GM23338 (cell line): Measurements from ENCODE around the gene NOC2L.

ENCODE experiments used
- CREB1 ChIP-seq: fragments of 250-450 bp; sonication (Bioruptor Pico); IDR thresholded peaks from 2 replicates; pipeline ENCODE4 v1.5.0; 2020; ENCODE audit warnings: low read depth, mild to moderate bottlenecking, moderate library complexity
- EZH2 ChIP-seq: fragments of 200-600 bp; sonication (generic); IDR thresholded peaks from one replicate; pipeline ENCODE4 v1.8.0; 2017; ENCODE audit warnings: antibody characterized with exemption, mild to moderate bottlenecking, low read depth; ENCODE audit not compliant: unreplicated experiment
- EZH2phosphoT487 ChIP-seq: fragments of 200-600 bp; sonication (generic); IDR thresholded peaks from one replicate; pipeline ENCODE4 v1.8.1; 2018; ENCODE audit warnings: antibody characterized with exemption; ENCODE audit not compliant: unreplicated experiment
- JUNB ChIP-seq: IDR thresholded peaks from one replicate; pipeline ENCODE4 v1.6.1; 2016; ENCODE audit warnings: antibody characterized with exemption; ENCODE audit not compliant: unreplicated experiment
- NANOG ChIP-seq: IDR thresholded peaks from 2 replicates; pipeline ENCODE4 v1.6.1; 2016; ENCODE audit warnings: antibody characterized with exemption, borderline replicate concordance
- POLR2AphosphoS5 ChIP-seq: IDR thresholded peaks from 2 replicates; pipeline ENCODE4 v1.6.1; 2016; ENCODE audit warnings: antibody characterized with exemption, low read depth
- STAT1 ChIP-seq: IDR thresholded peaks from one replicate; pipeline ENCODE4 v1.6.1; 2016; ENCODE audit warnings: antibody characterized with exemption; ENCODE audit not compliant: unreplicated experiment
- ZNF114 ChIP-seq: fragments of 250-450 bp; sonication (Bioruptor Pico); IDR thresholded peaks from 2 replicates; pipeline ENCODE4 v1.5.0; 2020; ENCODE audit warnings: mild to moderate bottlenecking, moderate library complexity
- ZNF331 ChIP-seq: fragments of 250-450 bp; sonication (Bioruptor Pico); IDR thresholded peaks from 2 replicates; pipeline ENCODE4 v1.5.0; 2020; ENCODE audit warnings: low read depth, mild to moderate bottlenecking, moderate library complexity
- TF ChIP-seq, protein P1 (sequence below), 2 experiments: fragments of 200-600 bp in 1 of 2; sonication (generic) in 1 of 2; conservative IDR thresholded peaks; 2 replicates each; pipeline versions ENCODE4 v1.5.1 to v1.6.1; 2016 to 2017; ENCODE audit warnings: antibody characterized with exemption in 2 of 2, low read depth in 2 of 2, mild to moderate bottlenecking in 2 of 2, moderate library complexity in 1 of 2
- TF ChIP-seq, protein P2 (sequence below): IDR thresholded peaks from 2 replicates; pipeline ENCODE4 v1.6.1; 2016; ENCODE audit warnings: antibody characterized with exemption
- TF ChIP-seq, protein P3 (sequence below): IDR thresholded peaks from one replicate; pipeline ENCODE4 v1.6.1; 2018; ENCODE audit warnings: antibody characterized with exemption; ENCODE audit not compliant: unreplicated experiment

DNA sequence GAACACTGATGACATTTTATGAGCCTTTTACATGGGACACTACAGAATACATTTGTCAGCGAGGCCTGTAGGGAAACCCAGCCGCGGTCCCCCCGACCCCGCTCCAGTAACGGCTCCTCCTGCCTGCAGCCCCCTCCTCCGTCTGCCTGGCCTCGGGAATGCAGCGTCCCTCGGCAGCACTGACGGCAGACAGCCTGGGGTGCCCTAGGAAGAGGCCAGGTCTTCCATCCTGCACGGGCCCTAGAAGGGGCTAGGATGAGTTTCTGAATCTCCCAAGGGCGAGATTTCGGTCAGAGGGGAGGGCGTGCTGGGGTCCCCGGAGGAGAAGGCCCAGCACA lies 26.9 kb downstream of the NOC2L start:
- TF ChIP-seq STAT1 (no peak), NANOG (no peak), EZH2 (no peak), POLR2AphosphoS5 (no peak), ZNF331 (CRISPR knock-in tag) (no peak), EZH2phosphoT487 (no peak), JUNB (no peak), CREB1 (CRISPR knock-in tag) (no peak), ZNF114 (CRISPR knock-in tag) (no peak)
- TF ChIP-seq, protein P1, sequence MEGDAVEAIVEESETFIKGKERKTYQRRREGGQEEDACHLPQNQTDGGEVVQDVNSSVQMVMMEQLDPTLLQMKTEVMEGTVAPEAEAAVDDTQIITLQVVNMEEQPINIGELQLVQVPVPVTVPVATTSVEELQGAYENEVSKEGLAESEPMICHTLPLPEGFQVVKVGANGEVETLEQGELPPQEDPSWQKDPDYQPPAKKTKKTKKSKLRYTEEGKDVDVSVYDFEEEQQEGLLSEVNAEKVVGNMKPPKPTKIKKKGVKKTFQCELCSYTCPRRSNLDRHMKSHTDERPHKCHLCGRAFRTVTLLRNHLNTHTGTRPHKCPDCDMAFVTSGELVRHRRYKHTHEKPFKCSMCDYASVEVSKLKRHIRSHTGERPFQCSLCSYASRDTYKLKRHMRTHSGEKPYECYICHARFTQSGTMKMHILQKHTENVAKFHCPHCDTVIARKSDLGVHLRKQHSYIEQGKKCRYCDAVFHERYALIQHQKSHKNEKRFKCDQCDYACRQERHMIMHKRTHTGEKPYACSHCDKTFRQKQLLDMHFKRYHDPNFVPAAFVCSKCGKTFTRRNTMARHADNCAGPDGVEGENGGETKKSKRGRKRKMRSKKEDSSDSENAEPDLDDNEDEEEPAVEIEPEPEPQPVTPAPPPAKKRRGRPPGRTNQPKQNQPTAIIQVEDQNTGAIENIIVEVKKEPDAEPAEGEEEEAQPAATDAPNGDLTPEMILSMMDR (conservative IDR thresholded peaks at IDR 0.05; ENCODE audit: low read depth in 2 of 2) = no peak
- TF ChIP-seq, protein P2, sequence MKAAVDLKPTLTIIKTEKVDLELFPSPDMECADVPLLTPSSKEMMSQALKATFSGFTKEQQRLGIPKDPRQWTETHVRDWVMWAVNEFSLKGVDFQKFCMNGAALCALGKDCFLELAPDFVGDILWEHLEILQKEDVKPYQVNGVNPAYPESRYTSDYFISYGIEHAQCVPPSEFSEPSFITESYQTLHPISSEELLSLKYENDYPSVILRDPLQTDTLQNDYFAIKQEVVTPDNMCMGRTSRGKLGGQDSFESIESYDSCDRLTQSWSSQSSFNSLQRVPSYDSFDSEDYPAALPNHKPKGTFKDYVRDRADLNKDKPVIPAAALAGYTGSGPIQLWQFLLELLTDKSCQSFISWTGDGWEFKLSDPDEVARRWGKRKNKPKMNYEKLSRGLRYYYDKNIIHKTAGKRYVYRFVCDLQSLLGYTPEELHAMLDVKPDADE = no peak
- TF ChIP-seq, protein P3, sequence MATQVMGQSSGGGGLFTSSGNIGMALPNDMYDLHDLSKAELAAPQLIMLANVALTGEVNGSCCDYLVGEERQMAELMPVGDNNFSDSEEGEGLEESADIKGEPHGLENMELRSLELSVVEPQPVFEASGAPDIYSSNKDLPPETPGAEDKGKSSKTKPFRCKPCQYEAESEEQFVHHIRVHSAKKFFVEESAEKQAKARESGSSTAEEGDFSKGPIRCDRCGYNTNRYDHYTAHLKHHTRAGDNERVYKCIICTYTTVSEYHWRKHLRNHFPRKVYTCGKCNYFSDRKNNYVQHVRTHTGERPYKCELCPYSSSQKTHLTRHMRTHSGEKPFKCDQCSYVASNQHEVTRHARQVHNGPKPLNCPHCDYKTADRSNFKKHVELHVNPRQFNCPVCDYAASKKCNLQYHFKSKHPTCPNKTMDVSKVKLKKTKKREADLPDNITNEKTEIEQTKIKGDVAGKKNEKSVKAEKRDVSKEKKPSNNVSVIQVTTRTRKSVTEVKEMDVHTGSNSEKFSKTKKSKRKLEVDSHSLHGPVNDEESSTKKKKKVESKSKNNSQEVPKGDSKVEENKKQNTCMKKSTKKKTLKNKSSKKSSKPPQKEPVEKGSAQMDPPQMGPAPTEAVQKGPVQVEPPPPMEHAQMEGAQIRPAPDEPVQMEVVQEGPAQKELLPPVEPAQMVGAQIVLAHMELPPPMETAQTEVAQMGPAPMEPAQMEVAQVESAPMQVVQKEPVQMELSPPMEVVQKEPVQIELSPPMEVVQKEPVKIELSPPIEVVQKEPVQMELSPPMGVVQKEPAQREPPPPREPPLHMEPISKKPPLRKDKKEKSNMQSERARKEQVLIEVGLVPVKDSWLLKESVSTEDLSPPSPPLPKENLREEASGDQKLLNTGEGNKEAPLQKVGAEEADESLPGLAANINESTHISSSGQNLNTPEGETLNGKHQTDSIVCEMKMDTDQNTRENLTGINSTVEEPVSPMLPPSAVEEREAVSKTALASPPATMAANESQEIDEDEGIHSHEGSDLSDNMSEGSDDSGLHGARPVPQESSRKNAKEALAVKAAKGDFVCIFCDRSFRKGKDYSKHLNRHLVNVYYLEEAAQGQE = no peak
